GM19099 (cell line): Measurements from ENCODE around the gene ITLN1.

Source experiments
- POLR2A ChIP-seq: IDR thresholded peaks from 3 replicates; pipeline ENCODE4 v1.6.1; 2011; ENCODE audit warnings: low read depth; ENCODE audit not compliant: insufficient read length; ENCODE audit errors: extremely low read depth

The ITLN1 gene

GRCh38 chr1:160882582-160882981, 2.4 kb downstream of the ITLN1 start:
- no peak for TF ChIP-seq POLR2A

GRCh38 chr1:160880216-160880615, 4.8 kb downstream of the ITLN1 start:
- no peak for TF ChIP-seq POLR2A

GRCh38 chr1:160879056-160879455, 5.9 kb downstream of the ITLN1 start:
- no peak for TF ChIP-seq POLR2A

GRCh38 chr1:160877221-160877620, 7.8 kb downstream of the ITLN1 start:
- no peak for TF ChIP-seq POLR2A

GRCh38 chr1:160876311-160876710, 8.7 kb downstream of the ITLN1 start:
- no peak for TF ChIP-seq POLR2A

GRCh38 chr1:160874935-160875334, 10.0 kb downstream of the ITLN1 start:
- TF ChIP-seq POLR2A = no peak

GRCh38 chr1:160868141-160868540, 16.8 kb downstream of the ITLN1 start:
- TF ChIP-seq POLR2A = no peak

GRCh38 chr1:160866695-160867260, 18.2 kb downstream of the ITLN1 start:
- TF ChIP-seq POLR2A = no peak

GRCh38 chr1:160866001-160866694, 18.8 kb downstream of the ITLN1 start:
- no peak for TF ChIP-seq POLR2A

- no peak for TF ChIP-seq POLR2A
These were observed 19.6 kb downstream of the ITLN1 start for GRCh38 chr1:160865337-160865736.

GRCh38 chr1:160864173-160864572, 20.8 kb downstream of the ITLN1 start:
- TF ChIP-seq POLR2A = no peak

GRCh38 chr1:160863774-160864131, 21.2 kb downstream of the ITLN1 start:
- no peak for TF ChIP-seq POLR2A

- no peak for TF ChIP-seq POLR2A
These were observed 21.8 kb downstream of the ITLN1 start for GRCh38 chr1:160863061-160863773.

GRCh38 chr1:160862203-160863060, 22.5 kb downstream of the ITLN1 start, which contains the start of gene CD244:
TSS of gene CD244 (minus strand) at chr1:160862887. CDS start at chr1:160862677, 210 bp downstream.
- peak; percentile 65 for TF ChIP-seq POLR2A

- TF ChIP-seq POLR2A = no peak
These were observed 24.0 kb downstream of the ITLN1 start for GRCh38 chr1:160860840-160861505.

- TF ChIP-seq POLR2A = no peak
These were observed 25.8 kb downstream of the ITLN1 start for GRCh38 chr1:160859166-160859565.
